K562 (cell line): ENCODE data around the gene GPR157.

Source experiments
- BHLHE40 ChIP-seq: IDR thresholded peaks from 2 replicates; pipeline ENCODE4 v1.6.1; 2011; ENCODE audit warnings: low read length, improper control_type of control experiment
- CTCF ChIP-seq, 3 experiments: IDR thresholded peaks in 2 of 3; conservative IDR thresholded peaks in 1 of 3; 2 replicates each; pipeline ENCODE4 v1.5.1; 2011 to 2012; ENCODE audit warnings: low read length in 3 of 3, mild to moderate bottlenecking in 3 of 3, control low read depth in 2 of 3, improper control_type of control experiment in 1 of 3, inconsistent platforms in 1 of 3, low read depth in 1 of 3, mixed read lengths in 1 of 3, moderate library complexity in 1 of 3; ENCODE audit not compliant: insufficient read depth in 2 of 3
- E4F1 ChIP-seq: fragments of 250-450 bp; sonication (Bioruptor Pico); IDR thresholded peaks from 2 replicates; pipeline ENCODE4 v1.5.0; 2021; ENCODE audit warnings: mild to moderate bottlenecking, borderline replicate concordance
- HDAC2 ChIP-seq: fragments of 450-650 bp; IDR thresholded peaks from 2 replicates; pipeline ENCODE4 v1.6.1; 2016; ENCODE audit warnings: mild to moderate bottlenecking
- NBN ChIP-seq: fragments of 450-650 bp; IDR thresholded peaks from 2 replicates; pipeline ENCODE4 v1.6.1; 2016; ENCODE audit warnings: low read depth, mild to moderate bottlenecking
- PML ChIP-seq: IDR thresholded peaks from 2 replicates; pipeline ENCODE4 v1.6.1; 2012; ENCODE audit warnings: low read length, inconsistent platforms
- POLR2A ChIP-seq: fragments of 450-650 bp; conservative IDR thresholded peaks from 2 replicates; pipeline ENCODE4 v1.6.1; 2016
- TFAM ChIP-seq: fragments of 250-450 bp; sonication (Bioruptor Pico); conservative IDR thresholded peaks from 2 replicates; pipeline ENCODE4 v1.5.0; 2021; ENCODE audit warnings: mild to moderate bottlenecking, moderate library complexity
- ZNF23 ChIP-seq: fragments of 250-450 bp; sonication (Bioruptor Pico); IDR thresholded peaks from 2 replicates; pipeline ENCODE4 v1.4.0; 2020; ENCODE audit warnings: mild to moderate bottlenecking
- ZNF778 ChIP-seq: fragments of 450-650 bp; formaldehyde crosslinking; IDR thresholded peaks from 2 replicates; pipeline ENCODE4 v1.4.0; 2020; ENCODE audit warnings: mild to moderate bottlenecking, moderate library complexity

GRCh38 chr1:9100471-9101043, 28.3 kb downstream of the GPR157 start:
- TF ChIP-seq PML (no peak), POLR2A (no peak), HDAC2 (no peak), ZNF778 (CRISPR knock-in tag) (no peak), BHLHE40 (no peak), E4F1 (CRISPR knock-in tag) (no peak), NBN (no peak), TFAM (CRISPR knock-in tag) (no peak), CTCF (IDR thresholded peaks at IDR 0.05 in 2 of 3, conservative IDR thresholded peaks at IDR 0.05 in 1 of 3; ENCODE audit: insufficient read depth in 2 of 3, low read depth in 1 of 3, low read length in 3 of 3) (no peak), ZNF23 (CRISPR knock-in tag) (no peak)
